HepG2 (cell line): ENCODE results near the gene COL4A2. TPM values are rescaled to one million over a fixed set of nuclear protein-coding genes. Genes with fewer than 3 reads are reported as not detected.

Experiments used
- AGO2 ChIP-seq: fragments of 200-400 bp; formaldehyde crosslinking; optimal IDR thresholded peaks from 2 replicates; pipeline ENCODE3; 2017; ENCODE audit warnings: mild to moderate bottlenecking, low read depth, low read length, moderate library complexity
- ATF6 ChIP-seq: sonication (generic); formaldehyde crosslinking; conservative IDR thresholded peaks from 2 replicates; pipeline ENCODE4 v1.4.0; 2020; ENCODE audit warnings: missing genetic modification reagents
- ATF7-NPFF ChIP-seq: sonication (generic); formaldehyde crosslinking; IDR thresholded peaks from 2 replicates; pipeline ENCODE4 v1.8.1; 2023; ENCODE audit warnings: mild to moderate bottlenecking, low read depth, missing genetic modification reagents, moderate library complexity
- EHMT2 ChIP-seq: fragments of 200-600 bp; sonication (generic); IDR thresholded peaks from 2 replicates; pipeline ENCODE4 v1.7.0; 2017; ENCODE audit warnings: antibody characterized with exemption, low read depth, low read length, borderline replicate concordance
- IKZF5 ChIP-seq: IDR thresholded peaks from 2 replicates; pipeline ENCODE4 v1.6.1; 2018; ENCODE audit warnings: missing genetic modification reagents, mild to moderate bottlenecking, missing compliant biosample characterization
- KAT7 ChIP-seq: IDR thresholded peaks from 2 replicates; pipeline ENCODE4 v1.6.1; 2018; ENCODE audit warnings: borderline replicate concordance, missing compliant biosample characterization
- PLRG1 ChIP-seq: fragments of 450-650 bp; conservative IDR thresholded peaks from 2 replicates; pipeline ENCODE4 v1.6.1; 2016
- SATB2 ChIP-seq: sonication (generic); formaldehyde crosslinking; IDR thresholded peaks from 2 replicates; pipeline ENCODE4 v1.5.0; 2020; ENCODE audit warnings: missing genetic modification reagents
- ZNF253 ChIP-seq: sonication (generic); formaldehyde crosslinking; IDR thresholded peaks from 2 replicates; pipeline ENCODE4 v1.8.0; 2022; ENCODE audit warnings: mild to moderate bottlenecking, missing genetic modification reagents, borderline replicate concordance
- ZNF451 ChIP-seq: sonication (generic); formaldehyde crosslinking; IDR thresholded peaks from 2 replicates; pipeline ENCODE4 v1.5.0; 2020; ENCODE audit warnings: mild to moderate bottlenecking, missing genetic modification reagents
- ZNF660 ChIP-seq: sonication (generic); formaldehyde crosslinking; IDR thresholded peaks from 2 replicates; pipeline ENCODE4 v1.5.1; 2020; ENCODE audit warnings: mild to moderate bottlenecking, low read depth, missing genetic modification reagents, borderline replicate concordance
- ZNF7 ChIP-seq: IDR thresholded peaks from 2 replicates; pipeline ENCODE4 v1.6.1; 2016; ENCODE audit warnings: missing biosample characterization, missing genetic modification reagents
- ZNF704 ChIP-seq: sonication (generic); formaldehyde crosslinking; IDR thresholded peaks from 2 replicates; pipeline ENCODE4 v1.8.1; 2023; ENCODE audit warnings: mild to moderate bottlenecking, inconsistent platforms, moderate library complexity, missing genetic modification reagents, borderline replicate concordance
- ZNF747 ChIP-seq: sonication (generic); formaldehyde crosslinking; IDR thresholded peaks from 2 replicates; pipeline ENCODE4 v1.8.1; 2023; ENCODE audit warnings: missing genetic modification reagents, mild to moderate bottlenecking, borderline replicate concordance
- ZNF788 ChIP-seq: sonication (generic); formaldehyde crosslinking; IDR thresholded peaks from 2 replicates; pipeline ENCODE4 v1.5.0; 2020; ENCODE audit warnings: mild to moderate bottlenecking, missing genetic modification reagents, borderline replicate concordance
- polyA plus RNA-seq, 8 experiments: library from polyadenylated mRNA; depleted of rRNA in 3 of 8; stranded (reverse) in 7 of 8; unstranded in 1 of 8; fragments of >200 nt; fragmentation: Illumina TruSeq in 4 of 8; extraction: Trizol in 4 of 8; gene quantifications; 2 replicates each; pipeline versions ENCODE4 v1.2.1 to v1.2.3, GENCODE V29; 2011 to 2016; ENCODE audit warnings: low read depth in 4 of 8, missing spikeins in 1 of 8, mixed read lengths in 1 of 8; ENCODE audit not compliant: insufficient read depth in 1 of 8
- total RNA-seq, 5 experiments: library from RNA; depleted of rRNA; stranded (reverse); fragments of >200 nt; fragmentation: Illumina TruSeq; extraction: Trizol; gene quantifications; 2 replicates each; pipeline ENCODE4 v1.2.3, GENCODE V29; 2016; ENCODE audit warnings: low read depth in 1 of 5
- TF ChIP-seq, protein P1 (sequence below): sonication (generic); formaldehyde crosslinking; IDR thresholded peaks from 2 replicates; pipeline ENCODE4 v1.5.0; 2020; ENCODE audit warnings: mild to moderate bottlenecking, missing genetic modification reagents
- TF ChIP-seq, protein P2 (sequence below): sonication (generic); formaldehyde crosslinking; IDR thresholded peaks from 2 replicates; pipeline ENCODE4 v1.4.0; 2020; ENCODE audit warnings: missing genetic modification reagents
- TF ChIP-seq, protein P3 (sequence below): sonication (generic); formaldehyde crosslinking; IDR thresholded peaks from 2 replicates; pipeline ENCODE4 v1.5.0; 2020; ENCODE audit warnings: missing genetic modification reagents

COL4A2 gene
- total and polyA plus RNA-seq, 2 of the 13 experiments (the other 11 are each of a cell fraction or from before 2014, with no cell fraction given) = 0.22 to 1.9 TPM

DNA sequence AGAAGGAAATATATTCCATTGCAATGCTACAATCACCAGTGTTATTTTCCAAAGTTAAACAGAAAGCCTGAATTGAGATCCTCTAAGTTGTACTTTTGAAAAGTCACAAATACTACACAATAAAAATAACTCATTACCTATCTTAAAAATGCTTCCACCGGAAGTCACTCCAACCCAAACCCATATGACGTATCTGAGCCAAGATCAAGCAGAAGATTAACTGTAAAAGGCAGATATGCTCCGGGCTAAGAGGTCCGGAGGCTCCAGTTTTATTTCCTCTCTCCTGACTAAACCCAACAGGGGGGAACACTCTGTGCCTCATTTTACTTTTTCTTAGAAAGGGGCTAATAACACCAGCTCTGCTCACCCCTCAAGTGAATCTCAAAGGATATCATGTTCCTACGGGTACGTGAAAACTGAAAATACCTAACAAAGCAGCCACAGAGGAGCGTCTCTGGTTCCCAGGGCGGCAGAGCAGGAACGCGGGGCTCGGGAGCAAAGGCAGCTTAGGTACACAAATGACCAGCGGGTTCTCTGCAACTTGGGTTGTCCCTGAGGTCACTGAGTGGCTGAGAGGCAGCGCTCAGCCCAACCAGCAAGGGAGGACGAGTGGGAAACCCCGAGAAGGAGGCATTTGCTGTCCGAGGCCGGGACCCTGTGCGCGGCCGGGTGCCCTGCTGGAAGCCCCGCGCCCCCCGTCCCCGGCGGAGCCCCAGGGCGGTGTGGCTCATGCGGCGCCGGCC lies 253.7 kb downstream of the COL4A2 start (continued):
- TF ChIP-seq, protein P1, sequence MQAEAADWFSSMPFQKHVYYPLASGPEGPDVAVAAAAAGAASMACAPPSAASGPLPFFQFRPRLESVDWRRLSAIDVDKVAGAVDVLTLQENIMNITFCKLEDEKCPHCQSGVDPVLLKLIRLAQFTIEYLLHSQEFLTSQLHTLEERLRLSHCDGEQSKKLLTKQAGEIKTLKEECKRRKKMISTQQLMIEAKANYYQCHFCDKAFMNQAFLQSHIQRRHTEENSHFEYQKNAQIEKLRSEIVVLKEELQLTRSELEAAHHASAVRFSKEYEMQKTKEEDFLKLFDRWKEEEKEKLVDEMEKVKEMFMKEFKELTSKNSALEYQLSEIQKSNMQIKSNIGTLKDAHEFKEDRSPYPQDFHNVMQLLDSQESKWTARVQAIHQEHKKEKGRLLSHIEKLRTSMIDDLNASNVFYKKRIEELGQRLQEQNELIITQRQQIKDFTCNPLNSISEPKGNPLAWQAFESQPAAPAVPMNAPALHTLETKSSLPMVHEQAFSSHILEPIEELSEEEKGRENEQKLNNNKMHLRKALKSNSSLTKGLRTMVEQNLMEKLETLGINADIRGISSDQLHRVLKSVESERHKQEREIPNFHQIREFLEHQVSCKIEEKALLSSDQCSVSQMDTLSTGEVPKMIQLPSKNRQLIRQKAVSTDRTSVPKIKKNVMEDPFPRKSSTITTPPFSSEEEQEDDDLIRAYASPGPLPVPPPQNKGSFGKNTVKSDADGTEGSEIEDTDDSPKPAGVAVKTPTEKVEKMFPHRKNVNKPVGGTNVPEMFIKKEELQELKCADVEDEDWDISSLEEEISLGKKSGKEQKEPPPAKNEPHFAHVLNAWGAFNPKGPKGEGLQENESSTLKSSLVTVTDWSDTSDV (CRISPR knock-in tag) = no peak
- TF ChIP-seq ATF7-NPFF (CRISPR knock-in tag) (no peak), IKZF5 (CRISPR knock-in tag) (no peak), ZNF788 (0 out of 2 replicates have a peak, but pooled peaks have one; percentile 36), PLRG1 (no peak), ATF6 (no peak), ZNF660 (no peak), ZNF451 (CRISPR knock-in tag) (no peak), ZNF7 (CRISPR knock-in tag) (no peak), ZNF704 (CRISPR knock-in tag) (no peak), AGO2 (no peak), ZNF747 (CRISPR knock-in tag) (no peak), KAT7 (CRISPR knock-in tag) (no peak; the same call in 1 of the 2 replicates), ZNF253 (no peak), EHMT2 (no peak), SATB2 (CRISPR knock-in tag) (no peak)
- TF ChIP-seq, protein P2, sequence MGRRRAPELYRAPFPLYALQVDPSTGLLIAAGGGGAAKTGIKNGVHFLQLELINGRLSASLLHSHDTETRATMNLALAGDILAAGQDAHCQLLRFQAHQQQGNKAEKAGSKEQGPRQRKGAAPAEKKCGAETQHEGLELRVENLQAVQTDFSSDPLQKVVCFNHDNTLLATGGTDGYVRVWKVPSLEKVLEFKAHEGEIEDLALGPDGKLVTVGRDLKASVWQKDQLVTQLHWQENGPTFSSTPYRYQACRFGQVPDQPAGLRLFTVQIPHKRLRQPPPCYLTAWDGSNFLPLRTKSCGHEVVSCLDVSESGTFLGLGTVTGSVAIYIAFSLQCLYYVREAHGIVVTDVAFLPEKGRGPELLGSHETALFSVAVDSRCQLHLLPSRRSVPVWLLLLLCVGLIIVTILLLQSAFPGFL = no peak
- TF ChIP-seq, protein P3, sequence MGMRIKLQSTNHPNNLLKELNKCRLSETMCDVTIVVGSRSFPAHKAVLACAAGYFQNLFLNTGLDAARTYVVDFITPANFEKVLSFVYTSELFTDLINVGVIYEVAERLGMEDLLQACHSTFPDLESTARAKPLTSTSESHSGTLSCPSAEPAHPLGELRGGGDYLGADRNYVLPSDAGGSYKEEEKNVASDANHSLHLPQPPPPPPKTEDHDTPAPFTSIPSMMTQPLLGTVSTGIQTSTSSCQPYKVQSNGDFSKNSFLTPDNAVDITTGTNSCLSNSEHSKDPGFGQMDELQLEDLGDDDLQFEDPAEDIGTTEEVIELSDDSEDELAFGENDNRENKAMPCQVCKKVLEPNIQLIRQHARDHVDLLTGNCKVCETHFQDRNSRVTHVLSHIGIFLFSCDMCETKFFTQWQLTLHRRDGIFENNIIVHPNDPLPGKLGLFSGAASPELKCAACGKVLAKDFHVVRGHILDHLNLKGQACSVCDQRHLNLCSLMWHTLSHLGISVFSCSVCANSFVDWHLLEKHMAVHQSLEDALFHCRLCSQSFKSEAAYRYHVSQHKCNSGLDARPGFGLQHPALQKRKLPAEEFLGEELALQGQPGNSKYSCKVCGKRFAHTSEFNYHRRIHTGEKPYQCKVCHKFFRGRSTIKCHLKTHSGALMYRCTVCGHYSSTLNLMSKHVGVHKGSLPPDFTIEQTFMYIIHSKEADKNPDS = no peak
